CD4-positive, alpha-beta T cell (primary cell): ENCODE data around the gene DUSP28. TPM values are rescaled to one million over a fixed set of nuclear protein-coding genes. Genes with fewer than 3 reads are reported as not detected.
A peak's percentile ranks its signal among the peaks of the same experiment; 100 is the strongest.

ENCODE experiments used
- ATAC-seq: fragments of 200-7000 bp; cut with Tn5 transposase; one replicate; pipeline ENCODE4 v1.10.0; 2022; ENCODE audit warnings: mild to moderate bottlenecking; ENCODE audit not compliant: poor library complexity
- CTCF ChIA-PET: fragments of 350-600 bp; sonication (Branson Sonifier 250); formaldehyde crosslinking; loops from one replicate; lab custom pipeline; 2021; ENCODE audit warnings: antibody characterized with exemption, inconsistent platforms; lab: Charles Lee
- POLR2A ChIA-PET: fragments of 350-600 bp; sonication (Branson Sonifier 250); formaldehyde crosslinking; loops from one replicate; lab custom pipeline; 2021; ENCODE audit warnings: antibody characterized with exemption, inconsistent platforms; lab: Charles Lee
- DNase-seq, 14 experiments: peaks; one replicate each; pipeline ENCODE4 v3.0.0-alpha.2; 2013 to 2020; ENCODE audit warnings: mixed read lengths in 2 of 14
- H3K27ac ChIP-seq, 2 donors: one replicate each; pipeline versions ENCODE4 v1.5.1 to v1.7.0; 2013; ENCODE audit warnings: low read length in 2 of 2, low read depth in 1 of 2, mild to moderate bottlenecking in 1 of 2
- H3K27me3 ChIP-seq, 2 experiments: 1 replicate in 1 of 2; 2 replicates in 1 of 2; pipeline versions ENCODE4 v1.6.1 to v1.7.0; 2013; ENCODE audit warnings: low read length in 2 of 2, control low read depth in 1 of 2, mild to moderate bottlenecking in 1 of 2, moderate library complexity in 1 of 2; ENCODE audit not compliant: insufficient read depth in 2 of 2, control insufficient read depth in 1 of 2
- H3K36me3 ChIP-seq: one replicate; pipeline ENCODE4 v1.6.1; 2013; ENCODE audit warnings: low read length, control low read depth; ENCODE audit not compliant: insufficient read depth
- H3K4me1 ChIP-seq: one replicate; pipeline ENCODE4 v1.6.1; 2013; ENCODE audit warnings: low read length, control low read depth; ENCODE audit not compliant: insufficient read depth
- H3K4me3 ChIP-seq: one replicate; pipeline ENCODE4 v1.5.1; 2013; ENCODE audit warnings: mild to moderate bottlenecking, low read length, moderate library complexity
- H3K9me3 ChIP-seq, 2 experiments: 1 replicate in 1 of 2; 2 replicates in 1 of 2; pipeline versions ENCODE4 v1.6.1 to v1.7.0; 2013; ENCODE audit warnings: low read length in 2 of 2, mild to moderate bottlenecking in 2 of 2, control low read depth in 1 of 2, moderate library complexity in 1 of 2; ENCODE audit not compliant: control insufficient read depth in 1 of 2, insufficient read depth in 1 of 2
- H3K27ac Mint-ChIP-seq: one replicate; pipeline ENCODE4 v1.8.0; 2020; ENCODE audit warnings: mixed read lengths
- H3K27me3 Mint-ChIP-seq: one replicate; pipeline ENCODE4 v1.8.0; 2021; ENCODE audit warnings: mixed read lengths
- H3K36me3 Mint-ChIP-seq: one replicate; pipeline ENCODE4 v1.8.0; 2021; ENCODE audit warnings: low read depth, mixed read lengths
- H3K4me1 Mint-ChIP-seq: one replicate; pipeline ENCODE4 v1.8.0; 2021; ENCODE audit warnings: low read depth, mixed read lengths
- H3K4me3 Mint-ChIP-seq: one replicate; pipeline ENCODE4 v1.8.0; 2020; ENCODE audit warnings: mild to moderate bottlenecking, mixed read lengths
- H3K9me3 Mint-ChIP-seq: one replicate; pipeline ENCODE4 v1.8.0; 2020; ENCODE audit warnings: mixed read lengths
- CTCF ChIP-seq: fragments of 200-600 bp; IDR thresholded peaks from one replicate; pipeline ENCODE4 v1.8.0; 2022; ENCODE audit warnings: antibody characterized with exemption, mild to moderate bottlenecking
- intact Hi-C, 2 experiments: fragments of 100-400 bp; cut with DNase I in 1 of 2; cut with micrococcal nuclease in 1 of 2; formaldehyde crosslinking; loops; one replicate each; pipeline versions ENCODE4 v1.15.1 to v1.9.0; 2023 to 2025; cut with DNase I, micrococcal nuclease
- total RNA-seq, 174 experiments: library from RNA in 2 of 174; stranded (reverse) in 2 of 174; gene quantifications; one replicate each; pipeline ENCODE4 v1.2.3 and lab custom pipeline; 2021 to 2026

DUSP28 gene
- total RNA-seq, 2 experiments from 2014 or later, result 18.3 to 18.9 TPM

GRCh38 chr2:240556553-240557100, 3.5 kb upstream of the DUSP28 start:
- peaks cover 37% of the 10 kb centered on the region for H3K36me3 ChIP-seq
- no peak overlapping the region for H3K27ac ChIP-seq
- DNase-seq, result peak; percentile 62 to 85 (median 71)
- H3K9me3 Mint-ChIP-seq, result no peaks in the 10 kb centered on the region
- H3K36me3 Mint-ChIP-seq, result peaks cover 48% of the 10 kb centered on the region
- H3K27me3 ChIP-seq, result no peaks in the 10 kb centered on the region
- no peak overlapping the region for H3K4me3 ChIP-seq
- peak overlapping the region; percentile 70 for H3K27ac Mint-ChIP-seq
- H3K27me3 Mint-ChIP-seq, result no peaks in the 10 kb centered on the region
- POLR2A ChIA-PET, result interaction anchor here (1.7 to 2.8 kb wide), 3 partner anchors 9 to 30 kb away, joined by 6 to 15 read pairs (median 7); partner anchors contain the start of gene CAPN10
- no peak for ATAC-seq
- intact Hi-C loops, result loop anchor here in 1 of 2 experiments (5.0 to 10.0 kb wide), 3 partner anchors 44 to 658 kb away; no protein-coding TSS in a partner anchor
- H3K9me3 ChIP-seq, result no peaks in the 10 kb centered on the region
- CTCF ChIA-PET, result interaction anchor here (0.6 to 2.7 kb wide), 7 partner anchors 11 to 43 kb away, joined by 3 to 24 read pairs (median 5); partner anchors contain the start of genes CAPN10 and RNPEPL1
- H3K4me1 Mint-ChIP-seq, result peaks cover 50% of the 10 kb centered on the region
- peak; percentile 46 for TF ChIP-seq CTCF
- H3K4me1 ChIP-seq, result peaks cover 53% of the 10 kb centered on the region
- H3K4me3 Mint-ChIP-seq, result peak overlapping the region; percentile 63

- CTCF ChIA-PET, result interaction anchor here (0.7 to 2.7 kb wide), 6 partner anchors 10 to 43 kb away, joined by 4 to 24 read pairs (median 8); partner anchors contain the start of genes CAPN10 and RNPEPL1
- H3K36me3 Mint-ChIP-seq, result peaks cover 45% of the 10 kb centered on the region
- H3K27me3 ChIP-seq, result no peaks in the 10 kb centered on the region
- peaks cover 52% of the 10 kb centered on the region for H3K4me1 Mint-ChIP-seq
- ATAC-seq, result no peak
- intact Hi-C loops, result loop anchor here in 1 of 2 experiments (5.0 to 10.0 kb wide), 3 partner anchors 45 to 658 kb away; no protein-coding TSS in a partner anchor
- no peak overlapping the region for H3K27ac ChIP-seq
- H3K4me3 Mint-ChIP-seq, result peak overlapping the region; percentile 63
- H3K27ac Mint-ChIP-seq, result peak overlapping the region; percentile 70
- TF ChIP-seq CTCF, result no peak
- peak overlapping the region; percentile 5 for H3K4me3 ChIP-seq
- H3K9me3 ChIP-seq, result no peaks in the 10 kb centered on the region
- no peaks in the 10 kb centered on the region for H3K9me3 Mint-ChIP-seq
- POLR2A ChIA-PET, result interaction anchor here (2.0 to 2.8 kb wide), 2 partner anchors 9 to 12 kb away, joined by 7 to 15 read pairs; no protein-coding TSS in a partner anchor
- H3K4me1 ChIP-seq, result peaks cover 59% of the 10 kb centered on the region
- peak in 2 of 14 experiments; percentile 32 to 45 for DNase-seq
- no peaks in the 10 kb centered on the region for H3K27me3 Mint-ChIP-seq
- peaks cover 32% of the 10 kb centered on the region for H3K36me3 ChIP-seq
These were observed 2.9 kb upstream of the DUSP28 start for GRCh38 chr2:240557101-240557751.

GRCh38 chr2:240557808-240558207, 2.3 kb upstream of the DUSP28 start, which contains the start of gene ANKMY1:
Gene ANKMY1 (minus strand): TSS chr2:240557988. CDS start chr2:240557335, 653 bp downstream.
- H3K27me3 Mint-ChIP-seq, result no peaks in the 10 kb centered on the region
- H3K27ac Mint-ChIP-seq, result peak within 1 kb of the TSS; percentile 98
- POLR2A ChIA-PET, result interaction anchor here (2.0 to 2.8 kb wide), 2 partner anchors 8 to 11 kb away, joined by 7 to 15 read pairs; no protein-coding TSS in a partner anchor
- H3K9me3 Mint-ChIP-seq, result no peaks in the 10 kb centered on the region
- peak within 1 kb of the TSS; percentile 12 for H3K4me3 ChIP-seq
- peaks cover 58% of the 10 kb centered on the region for H3K4me1 Mint-ChIP-seq
- no peak for TF ChIP-seq CTCF
- no peak for ATAC-seq
- H3K27ac ChIP-seq, result no peak within 1 kb of the TSS
- DNase-seq, result peak; percentile 36 to 80 (median 60)
- H3K4me3 Mint-ChIP-seq, result peak within 1 kb of the TSS; percentile 87
- peaks cover 64% of the 10 kb centered on the region for H3K4me1 ChIP-seq
- peaks cover 32% of the 10 kb centered on the region for H3K36me3 ChIP-seq
- H3K9me3 ChIP-seq, result no peaks in the 10 kb centered on the region
- CTCF ChIA-PET, result interaction anchor here (1.8 to 2.7 kb wide), 3 partner anchors 9 to 44 kb away, joined by 5 to 24 read pairs (median 13); partner anchors contain the start of gene RNPEPL1
- no peaks in the 10 kb centered on the region for H3K27me3 ChIP-seq
- H3K36me3 Mint-ChIP-seq, result peaks cover 46% of the 10 kb centered on the region
- intact Hi-C loops, result loop anchor here in 1 of 2 experiments (5.0 to 10.0 kb wide), 3 partner anchors 46 to 657 kb away; no protein-coding TSS in a partner anchor
